Lower leg skin (tissue), 3 donors: ENCODE data around the gene UBASH3A.

ENCODE experiments used
- POLR2A ChIP-seq, 2 donors: fragments of 450-650 bp; IDR thresholded peaks; one replicate each; pipeline ENCODE4 v1.6.1; 2016 to 2017; ENCODE audit warnings: antibody characterized with exemption in 2 of 2, mild to moderate bottlenecking in 1 of 2, moderate library complexity in 1 of 2
- TF ChIP-seq, protein P1 (sequence below), 3 donors: fragments of 450-650 bp; IDR thresholded peaks; one replicate each; pipeline ENCODE4 v1.5.1; 2016; ENCODE audit warnings: antibody characterized with exemption in 3 of 3, mild to moderate bottlenecking in 3 of 3, moderate library complexity in 2 of 3

DNA sequence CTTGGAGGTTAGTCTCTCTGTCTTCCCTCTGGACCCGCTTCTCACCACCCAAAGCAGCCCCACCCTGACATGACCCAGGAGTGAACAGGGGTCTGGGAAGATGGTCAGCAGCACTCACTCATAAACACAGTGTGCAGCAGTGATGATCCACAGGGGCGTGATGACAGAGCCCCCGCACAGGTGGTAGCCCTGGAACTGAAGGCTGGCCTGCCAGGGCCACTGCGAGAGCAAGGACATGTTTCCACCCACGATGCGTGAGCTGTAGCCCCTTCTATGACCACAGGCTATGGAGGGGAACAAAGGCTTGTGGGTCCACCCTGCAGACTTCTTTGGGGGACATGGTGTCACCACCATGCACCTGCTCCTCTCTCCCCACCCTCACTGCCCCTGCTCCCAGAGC, 20.8 kb upstream of the UBASH3A start:
- TF ChIP-seq, protein P1, sequence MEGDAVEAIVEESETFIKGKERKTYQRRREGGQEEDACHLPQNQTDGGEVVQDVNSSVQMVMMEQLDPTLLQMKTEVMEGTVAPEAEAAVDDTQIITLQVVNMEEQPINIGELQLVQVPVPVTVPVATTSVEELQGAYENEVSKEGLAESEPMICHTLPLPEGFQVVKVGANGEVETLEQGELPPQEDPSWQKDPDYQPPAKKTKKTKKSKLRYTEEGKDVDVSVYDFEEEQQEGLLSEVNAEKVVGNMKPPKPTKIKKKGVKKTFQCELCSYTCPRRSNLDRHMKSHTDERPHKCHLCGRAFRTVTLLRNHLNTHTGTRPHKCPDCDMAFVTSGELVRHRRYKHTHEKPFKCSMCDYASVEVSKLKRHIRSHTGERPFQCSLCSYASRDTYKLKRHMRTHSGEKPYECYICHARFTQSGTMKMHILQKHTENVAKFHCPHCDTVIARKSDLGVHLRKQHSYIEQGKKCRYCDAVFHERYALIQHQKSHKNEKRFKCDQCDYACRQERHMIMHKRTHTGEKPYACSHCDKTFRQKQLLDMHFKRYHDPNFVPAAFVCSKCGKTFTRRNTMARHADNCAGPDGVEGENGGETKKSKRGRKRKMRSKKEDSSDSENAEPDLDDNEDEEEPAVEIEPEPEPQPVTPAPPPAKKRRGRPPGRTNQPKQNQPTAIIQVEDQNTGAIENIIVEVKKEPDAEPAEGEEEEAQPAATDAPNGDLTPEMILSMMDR (IDR thresholded peaks at IDR 0.05): no peak
- no peak for TF ChIP-seq POLR2A (IDR thresholded peaks at IDR 0.05)
